ENCODE results near the gene MAB21L4.

MAB21L4 gene

DNA sequence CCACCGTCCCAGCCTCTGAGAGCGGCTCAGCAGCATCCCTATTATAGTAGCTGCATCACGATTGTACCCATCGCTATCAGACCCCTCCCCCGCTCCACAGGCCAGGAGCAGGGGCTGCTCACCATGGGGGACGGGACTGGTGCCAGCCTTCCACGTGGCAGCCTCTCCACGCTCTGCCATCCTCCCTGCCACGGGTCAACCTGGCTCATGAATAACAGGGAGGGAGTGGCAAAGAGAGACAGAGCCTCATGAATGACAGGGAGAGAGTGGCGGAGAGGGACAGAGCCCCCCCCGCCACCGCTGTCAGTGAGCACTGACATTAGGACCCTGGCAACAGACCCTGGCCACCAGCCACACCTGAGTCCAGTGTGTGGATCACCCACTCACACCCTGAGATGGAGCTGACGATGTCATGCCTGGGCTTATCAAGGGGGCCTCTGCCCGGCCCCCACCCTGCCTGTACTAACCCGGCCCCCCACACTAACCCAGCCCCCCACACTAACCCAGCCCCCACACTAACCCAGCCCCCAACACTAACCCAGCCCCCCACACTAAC is 27.1 kb upstream of the MAB21L4 start:
- FAIRE-seq = no peak

DNA sequence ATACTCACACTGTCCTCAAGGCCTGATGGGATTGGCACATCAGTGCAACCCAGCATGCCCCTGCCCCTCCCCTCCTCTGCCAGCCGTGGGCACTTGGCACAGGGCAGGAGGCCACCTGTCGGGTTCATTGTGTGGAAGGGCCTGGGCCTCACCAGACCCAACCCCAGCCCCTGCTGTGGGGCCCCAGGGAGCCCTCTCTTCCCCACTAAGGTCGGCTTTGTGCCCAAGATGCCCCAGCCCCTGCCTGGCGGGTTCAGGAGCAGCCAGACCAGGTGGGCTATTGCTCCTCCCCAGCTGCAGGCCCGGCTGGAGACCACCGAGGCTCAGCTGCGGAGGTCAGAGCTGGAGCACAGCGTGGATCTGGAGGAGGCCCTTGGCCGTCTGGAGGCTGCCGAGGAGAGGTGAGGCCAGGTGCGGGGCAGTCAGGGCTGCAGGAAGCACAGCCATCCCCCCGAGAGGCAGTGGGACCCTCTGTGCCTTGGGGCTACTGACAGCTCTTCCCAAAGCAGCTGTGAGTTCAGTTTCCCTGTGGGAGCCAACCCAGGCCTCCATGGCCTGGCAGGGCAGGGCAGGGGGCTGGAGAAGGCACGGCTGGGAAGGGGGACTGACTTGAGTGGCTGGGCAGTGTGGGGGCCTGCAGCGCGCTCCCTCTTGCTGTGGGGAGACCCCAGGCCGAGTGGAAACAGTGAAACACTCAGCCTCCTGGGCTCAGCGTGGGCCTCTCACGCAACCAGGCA is 26.5 kb upstream of the MAB21L4 start:
- FAIRE-seq = no peak

DNA sequence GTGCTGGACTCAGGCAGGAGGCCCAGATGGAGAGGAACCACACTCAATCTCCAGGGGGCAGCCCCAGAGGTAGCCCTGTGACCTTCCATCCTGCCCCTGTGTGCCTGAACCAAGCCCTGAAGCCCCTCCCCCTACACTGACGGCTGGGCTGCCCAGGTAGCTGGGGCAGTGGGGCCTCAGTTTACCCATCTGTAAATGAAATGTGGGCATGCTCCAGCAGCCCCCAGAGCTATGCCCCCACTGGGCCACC is 26.0 kb upstream of the MAB21L4 start:
- FAIRE-seq = no peak

DNA sequence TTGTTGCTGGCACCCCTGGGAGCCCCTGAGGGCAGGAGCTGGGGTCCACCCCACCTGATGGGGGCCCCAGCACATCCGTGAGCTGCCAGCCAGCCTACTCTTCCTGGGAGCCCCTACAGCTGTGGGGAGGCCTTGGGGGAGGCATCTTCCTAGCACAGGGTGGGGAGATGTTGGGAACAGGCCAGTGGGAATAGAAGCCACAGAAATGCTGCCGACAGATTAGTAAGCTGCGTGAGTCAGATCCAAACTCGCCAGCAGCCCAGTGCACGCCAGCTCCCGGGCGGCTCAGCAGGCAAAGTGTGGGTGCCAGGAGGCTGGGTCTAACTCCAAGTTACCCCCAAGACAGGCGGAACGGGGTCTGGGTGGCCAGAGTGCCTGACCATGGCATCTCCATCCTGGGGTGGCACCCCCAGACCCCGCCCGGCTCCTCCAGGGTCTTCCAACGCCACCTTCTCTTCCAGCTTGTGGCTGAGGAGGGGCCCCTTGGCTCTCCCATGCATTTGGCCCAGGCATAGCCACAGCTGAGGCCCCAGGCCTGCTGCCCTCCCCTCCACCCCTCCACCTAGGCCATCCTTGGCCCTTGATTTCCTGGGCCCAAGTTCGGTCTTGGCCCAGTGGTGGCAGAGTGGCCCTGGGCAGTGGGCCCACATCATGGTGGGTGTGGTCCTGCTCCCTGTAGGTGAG is 25.5 kb upstream of the MAB21L4 start:
- no peak for FAIRE-seq

DNA sequence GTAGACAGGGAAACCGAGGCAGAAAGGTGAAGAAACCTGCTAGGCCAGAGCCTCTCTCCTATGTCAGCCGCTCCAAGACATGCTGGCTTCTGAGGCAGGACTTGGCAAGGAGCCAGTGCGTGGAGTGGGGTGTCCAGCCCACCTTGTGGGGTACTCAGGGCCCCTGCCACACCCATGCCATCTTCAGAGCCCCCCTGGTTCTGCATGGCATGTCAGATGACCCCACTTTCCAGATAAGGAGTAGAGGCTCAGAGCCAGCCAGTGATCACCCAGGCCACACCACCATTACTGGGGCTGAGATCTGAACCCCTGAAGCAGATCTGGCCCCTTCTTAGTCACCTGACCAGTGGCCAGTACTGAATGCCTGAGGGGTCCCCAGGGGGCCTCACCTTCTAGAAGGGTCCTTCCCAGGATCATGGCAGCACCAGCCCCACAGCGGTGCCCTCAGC is 24.9 kb upstream of the MAB21L4 start:
- FAIRE-seq = no peak

DNA sequence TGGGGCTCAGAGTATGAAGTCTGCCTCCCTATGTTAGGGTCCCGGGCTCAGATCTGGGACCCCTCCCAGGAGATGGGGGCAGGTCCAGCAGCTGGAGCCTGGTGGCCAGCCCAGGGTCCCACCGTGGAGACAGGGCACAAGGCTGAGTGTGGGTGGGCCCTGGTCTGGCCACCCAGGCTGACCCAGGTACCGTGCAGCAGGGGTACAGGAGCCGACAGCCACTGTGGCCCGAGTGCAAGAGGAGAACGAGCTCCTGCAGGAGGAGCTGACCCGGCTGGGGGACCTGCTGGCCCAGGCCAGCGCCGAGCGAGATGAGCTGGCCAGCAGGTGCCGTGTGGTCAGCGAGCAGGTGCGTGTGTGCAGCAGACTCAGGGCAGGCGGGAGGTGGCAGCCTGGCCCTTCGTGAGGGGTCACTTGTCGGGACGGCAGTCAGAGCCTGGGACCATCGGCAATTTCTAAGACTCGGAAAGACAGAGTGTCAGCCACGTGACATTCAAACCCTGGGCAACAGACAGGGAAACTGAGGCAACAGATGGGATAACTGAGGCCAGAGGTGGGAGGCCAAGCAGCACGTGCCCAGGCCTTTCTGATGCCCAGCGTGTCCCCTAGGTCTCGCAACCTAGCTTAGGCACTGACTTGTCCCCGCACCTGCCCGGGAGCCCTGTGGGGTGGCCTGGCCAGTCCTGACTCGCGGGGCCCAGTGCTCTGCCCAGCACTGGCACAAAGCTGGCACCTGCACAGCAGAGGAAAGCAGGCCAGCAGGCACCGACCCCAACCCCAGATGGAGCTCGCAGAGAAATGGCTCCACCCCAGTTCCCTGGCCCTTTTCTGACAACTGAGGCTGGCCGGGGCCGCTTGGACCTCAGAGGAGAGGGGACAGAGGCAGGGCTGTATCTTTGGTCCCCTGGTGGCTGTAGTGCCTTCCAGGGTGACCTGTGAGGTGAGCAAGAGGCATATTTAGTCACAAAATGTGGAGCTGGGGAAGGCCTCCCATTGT is 24.1 kb upstream of the MAB21L4 start:
- FAIRE-seq = no peak

DNA sequence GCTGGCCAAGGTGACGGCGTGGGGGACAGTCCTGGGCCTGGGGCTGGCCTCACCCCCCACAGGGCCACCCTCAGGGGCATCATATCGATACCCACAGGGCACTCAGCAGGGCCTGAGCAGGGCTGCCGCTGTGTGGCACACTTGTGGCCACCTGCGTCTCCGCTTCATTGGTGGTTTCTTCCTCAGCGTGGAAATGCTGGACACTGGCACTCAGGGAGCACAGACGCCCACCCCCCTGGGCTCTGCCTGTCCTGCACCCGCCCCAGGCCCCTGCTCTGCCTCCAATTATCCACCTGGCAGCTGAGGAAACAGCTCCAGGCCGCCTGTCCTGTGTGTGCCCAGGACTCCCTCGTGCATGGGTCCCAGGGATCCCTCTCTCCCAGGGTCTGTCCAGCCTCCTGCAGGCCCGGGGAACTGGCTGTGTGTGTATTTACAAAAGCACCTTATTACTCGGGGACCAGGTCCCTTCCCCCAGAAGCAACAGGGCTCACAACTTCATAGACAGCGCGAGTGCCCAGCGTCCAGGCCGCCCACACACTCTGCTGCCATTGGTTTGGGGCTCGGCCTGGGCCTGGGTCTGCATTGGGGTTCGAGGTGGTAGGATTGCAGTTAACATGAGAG is 23.3 kb upstream of the MAB21L4 start:
- no peak for FAIRE-seq

DNA sequence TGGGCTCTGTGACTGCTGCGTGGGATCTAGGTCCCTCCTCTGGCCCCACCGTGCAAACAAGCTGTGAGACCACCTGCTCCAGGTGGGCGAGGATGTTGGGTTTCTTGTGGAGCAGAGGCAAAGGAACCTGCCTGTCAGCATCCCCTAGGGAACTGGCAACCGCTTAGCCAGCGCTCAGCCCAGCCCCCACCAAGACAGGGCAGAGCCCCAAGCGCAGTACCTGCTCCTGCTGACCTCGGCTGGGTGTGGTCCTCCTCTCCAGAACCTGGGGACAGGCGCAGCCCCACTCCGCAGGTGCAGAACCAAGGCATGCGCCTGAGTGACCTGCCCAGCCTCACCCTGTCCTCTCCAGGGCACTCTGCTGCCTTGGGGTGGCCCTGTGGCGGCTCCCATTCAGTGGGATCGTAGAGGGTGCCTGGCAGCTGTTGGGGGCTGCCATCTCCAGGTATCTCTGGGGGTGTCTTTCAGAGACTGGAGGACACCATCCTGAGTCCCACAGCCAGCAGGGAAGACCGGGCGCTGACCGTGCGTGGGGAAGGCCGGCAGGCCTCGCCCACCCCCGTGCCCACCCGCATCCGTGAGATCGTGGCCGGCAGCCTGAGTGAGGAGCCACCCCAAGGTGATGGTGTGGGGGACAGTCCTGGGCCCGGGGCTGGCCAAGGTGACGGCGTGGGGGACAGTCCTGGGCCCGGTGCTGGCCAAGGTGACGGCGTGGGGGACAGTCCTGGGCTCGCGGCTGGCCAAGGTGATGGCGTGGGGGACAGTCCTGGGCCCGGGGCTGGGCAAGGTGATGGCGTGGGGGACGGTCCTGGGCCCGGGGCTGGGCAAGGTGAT is 22.5 kb upstream of the MAB21L4 start:
- no peak for FAIRE-seq

DNA sequence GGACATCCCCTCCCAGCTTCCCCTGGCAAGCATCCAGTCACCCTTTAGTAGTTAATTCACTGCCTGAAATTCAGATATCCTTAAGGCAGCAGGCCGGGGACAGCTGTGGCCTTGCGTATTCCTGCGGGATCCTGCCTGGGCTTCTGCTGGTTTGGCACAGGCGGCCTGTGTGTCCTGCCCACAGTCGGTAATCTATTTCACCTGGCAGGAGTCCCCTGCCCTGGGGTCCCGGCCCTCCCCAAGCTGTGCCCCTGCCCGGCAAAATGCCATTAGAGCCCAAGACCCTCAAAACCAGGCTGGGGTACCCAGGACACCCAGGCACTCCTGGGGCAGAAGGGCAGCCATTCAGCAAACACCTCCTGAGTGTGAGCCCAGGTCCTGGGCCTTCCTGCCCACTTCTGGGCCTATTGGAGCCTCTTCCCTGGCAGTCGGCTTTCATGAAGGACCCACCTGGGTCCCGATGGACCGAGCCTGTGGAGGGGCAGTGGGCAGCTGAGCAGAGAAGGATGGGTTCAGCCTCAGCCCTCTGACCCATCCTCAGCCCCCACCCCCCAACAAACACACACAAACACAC is 21.8 kb upstream of the MAB21L4 start:
- no peak for FAIRE-seq

DNA sequence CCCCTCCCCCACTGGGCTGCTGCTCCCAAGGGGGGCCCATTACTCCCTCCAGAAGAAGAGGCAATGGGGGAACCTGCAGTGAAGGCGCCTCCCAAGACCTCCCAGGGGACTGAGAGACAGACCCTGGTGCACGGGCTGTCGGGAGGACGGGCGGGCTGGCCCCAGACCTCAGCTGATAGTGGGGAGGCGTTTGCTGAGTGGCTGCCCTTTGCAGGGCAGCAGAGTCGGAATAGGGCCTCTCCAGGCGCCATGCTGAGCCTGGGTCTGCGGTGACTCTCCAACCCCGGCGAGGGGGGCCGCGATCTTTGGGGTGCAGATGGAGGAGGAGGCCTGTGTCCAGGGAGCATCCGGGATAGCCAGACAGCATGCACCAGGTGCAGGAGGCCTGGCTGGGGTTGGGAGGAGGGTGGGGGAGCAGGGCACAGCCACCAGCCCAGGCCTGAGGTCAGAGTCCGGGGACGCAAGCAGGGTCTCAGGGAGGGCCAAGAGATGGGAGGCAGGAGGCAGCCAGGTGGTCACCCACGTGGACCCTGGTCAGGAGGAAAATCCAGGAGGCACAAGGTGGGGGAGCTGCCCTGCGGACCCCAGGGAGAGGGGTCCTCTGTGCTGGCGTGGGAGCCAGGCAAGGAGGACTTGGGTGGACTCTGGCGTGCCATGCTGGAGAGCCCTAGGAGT is 21.2 kb upstream of the MAB21L4 start:
- no peak for FAIRE-seq

DNA sequence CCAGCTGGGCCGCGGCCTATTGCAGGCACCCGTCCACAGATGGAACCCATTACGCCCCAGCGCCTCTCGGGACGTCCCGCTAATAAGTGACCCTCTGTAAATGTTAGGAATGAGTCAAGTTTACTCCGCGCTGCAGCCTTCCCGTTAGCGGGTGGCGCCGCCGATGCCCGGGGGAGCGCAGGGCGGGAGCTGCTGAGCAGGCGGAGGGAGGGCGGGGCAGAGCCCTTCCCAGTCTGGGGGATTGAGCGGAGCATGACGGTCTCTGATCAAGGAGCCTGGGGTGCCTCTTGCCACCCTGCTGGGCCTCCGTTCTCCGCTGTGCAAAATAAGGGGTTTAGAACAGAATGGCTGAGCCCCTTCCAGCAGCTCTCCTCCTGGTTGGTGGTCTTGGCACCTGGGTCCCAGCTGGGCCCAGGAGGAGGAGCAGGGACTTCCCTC is 20.6 kb upstream of the MAB21L4 start:
- no peak for FAIRE-seq

DNA sequence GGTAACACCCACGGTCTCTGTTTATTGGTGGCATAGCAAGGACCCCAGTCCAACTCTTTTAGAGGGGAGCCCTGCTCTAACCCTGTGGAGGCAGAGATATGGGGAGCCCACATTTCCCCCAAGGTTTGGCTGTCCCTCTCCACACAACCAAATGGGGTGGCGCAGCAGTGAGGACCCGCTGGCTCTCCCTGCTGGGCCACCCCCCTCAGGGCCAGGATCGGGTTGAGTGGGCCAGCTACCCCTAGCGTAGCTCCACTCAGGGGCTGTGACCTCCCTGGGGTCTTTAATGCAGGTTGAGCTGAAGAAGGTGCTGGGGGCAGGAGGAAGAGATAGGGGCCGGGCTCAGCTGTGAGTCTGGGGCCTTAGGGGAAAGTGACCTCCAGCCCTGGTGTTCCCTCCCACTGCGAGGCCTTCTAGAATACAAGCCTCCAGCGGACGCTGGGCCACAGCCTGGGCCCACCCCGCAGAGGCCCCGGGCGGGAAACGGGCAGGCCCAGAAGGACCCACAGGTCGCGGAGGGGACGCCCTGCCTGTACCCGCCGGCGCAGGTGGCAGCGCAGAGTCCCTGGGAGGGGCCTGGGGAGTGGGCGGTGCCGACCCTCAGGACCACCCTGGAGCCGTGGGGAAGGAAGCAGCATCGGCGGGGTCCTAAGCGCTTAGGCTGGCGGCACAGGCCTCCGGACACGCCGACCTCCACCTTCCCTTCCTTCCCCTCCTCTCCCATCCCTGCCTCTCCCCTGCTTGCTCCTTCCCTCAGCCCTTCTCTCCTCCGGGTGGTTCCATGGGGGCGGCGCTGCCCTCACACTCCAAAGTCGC is 19.8 kb upstream of the MAB21L4 start:
- FAIRE-seq = no peak

DNA sequence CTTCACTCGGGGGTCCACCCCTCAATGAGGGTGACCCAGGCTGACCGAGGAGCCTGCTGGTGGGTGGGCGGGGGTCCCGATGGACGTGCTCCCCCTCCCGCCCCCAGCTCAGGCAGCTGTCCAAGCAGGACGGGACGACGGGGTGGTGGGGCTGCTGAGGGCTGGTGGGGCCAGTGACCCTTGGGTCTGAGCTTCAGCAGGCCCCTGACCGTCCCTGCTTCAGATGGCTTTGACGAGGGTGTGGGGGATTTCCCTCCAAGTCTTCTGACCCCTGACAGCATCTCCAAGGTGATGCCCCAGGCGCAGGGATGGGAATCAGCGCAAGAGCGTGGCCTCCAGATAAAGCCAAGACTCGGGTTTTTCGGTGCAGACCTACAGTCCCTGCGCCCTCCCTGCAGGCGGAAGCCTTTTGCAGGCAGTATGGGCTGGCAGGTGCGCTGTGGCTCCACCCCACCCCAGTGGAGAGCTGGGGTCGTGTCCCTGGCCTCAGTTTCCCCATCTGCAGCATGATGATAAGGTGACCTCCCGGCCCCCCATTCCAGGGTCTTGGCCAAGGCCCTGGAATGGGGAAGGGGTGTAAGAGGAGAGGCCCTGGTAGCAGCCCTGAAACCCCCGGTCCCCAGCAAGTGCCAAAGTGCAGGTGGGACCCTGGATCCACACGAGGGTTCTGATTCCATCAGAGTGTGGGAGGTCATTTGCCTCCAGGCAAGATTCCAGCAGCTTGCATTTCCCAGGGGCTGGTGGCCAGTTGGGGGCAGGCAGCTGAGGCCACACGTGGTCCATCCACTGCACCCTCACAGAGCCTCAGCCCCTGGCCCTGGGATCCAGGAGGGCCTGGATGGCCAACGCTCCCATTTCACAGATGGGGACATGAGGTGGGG is 18.9 kb upstream of the MAB21L4 start:
- no peak for FAIRE-seq

DNA sequence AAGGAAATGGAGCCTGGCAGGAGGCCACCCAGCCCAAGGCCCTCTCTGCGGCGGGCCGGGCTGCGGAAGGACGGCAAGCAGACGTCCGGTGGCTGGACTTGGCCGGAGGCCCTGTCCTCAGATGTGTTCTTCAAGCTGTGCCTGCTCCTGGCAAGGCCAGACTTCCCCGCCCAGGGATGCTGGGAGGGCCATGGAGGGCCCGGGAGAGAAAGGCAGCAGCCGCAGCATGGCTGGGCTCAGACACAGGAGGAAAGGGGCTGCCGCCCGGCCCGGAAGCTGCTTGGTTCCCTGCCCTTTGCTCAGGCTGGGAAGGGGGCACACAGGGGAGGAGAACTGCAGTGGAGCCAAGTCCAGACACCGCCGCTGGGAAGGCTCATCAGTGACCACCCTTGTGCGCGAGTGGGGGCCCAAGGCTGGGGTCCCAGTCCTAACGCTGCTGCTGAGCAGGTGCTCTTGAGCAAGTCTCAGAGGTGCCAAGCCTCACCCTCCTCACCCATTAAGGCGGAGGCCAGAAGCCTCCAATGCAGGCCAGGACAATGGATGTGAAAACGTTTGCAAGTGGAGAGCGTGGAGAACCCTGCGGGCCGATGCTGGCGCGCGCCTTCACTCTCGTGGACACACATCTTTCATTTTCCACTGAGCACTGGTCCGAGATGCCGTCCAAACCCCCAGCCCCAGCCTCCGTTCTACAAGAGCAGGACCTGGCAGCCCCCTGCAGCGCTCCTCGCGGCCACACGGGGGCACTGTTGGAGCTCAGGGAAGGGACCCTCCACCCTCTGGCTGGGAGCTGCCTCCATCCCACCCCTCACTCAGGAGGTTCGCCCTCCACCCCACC is 18.1 kb upstream of the MAB21L4 start:
- FAIRE-seq = no peak

DNA sequence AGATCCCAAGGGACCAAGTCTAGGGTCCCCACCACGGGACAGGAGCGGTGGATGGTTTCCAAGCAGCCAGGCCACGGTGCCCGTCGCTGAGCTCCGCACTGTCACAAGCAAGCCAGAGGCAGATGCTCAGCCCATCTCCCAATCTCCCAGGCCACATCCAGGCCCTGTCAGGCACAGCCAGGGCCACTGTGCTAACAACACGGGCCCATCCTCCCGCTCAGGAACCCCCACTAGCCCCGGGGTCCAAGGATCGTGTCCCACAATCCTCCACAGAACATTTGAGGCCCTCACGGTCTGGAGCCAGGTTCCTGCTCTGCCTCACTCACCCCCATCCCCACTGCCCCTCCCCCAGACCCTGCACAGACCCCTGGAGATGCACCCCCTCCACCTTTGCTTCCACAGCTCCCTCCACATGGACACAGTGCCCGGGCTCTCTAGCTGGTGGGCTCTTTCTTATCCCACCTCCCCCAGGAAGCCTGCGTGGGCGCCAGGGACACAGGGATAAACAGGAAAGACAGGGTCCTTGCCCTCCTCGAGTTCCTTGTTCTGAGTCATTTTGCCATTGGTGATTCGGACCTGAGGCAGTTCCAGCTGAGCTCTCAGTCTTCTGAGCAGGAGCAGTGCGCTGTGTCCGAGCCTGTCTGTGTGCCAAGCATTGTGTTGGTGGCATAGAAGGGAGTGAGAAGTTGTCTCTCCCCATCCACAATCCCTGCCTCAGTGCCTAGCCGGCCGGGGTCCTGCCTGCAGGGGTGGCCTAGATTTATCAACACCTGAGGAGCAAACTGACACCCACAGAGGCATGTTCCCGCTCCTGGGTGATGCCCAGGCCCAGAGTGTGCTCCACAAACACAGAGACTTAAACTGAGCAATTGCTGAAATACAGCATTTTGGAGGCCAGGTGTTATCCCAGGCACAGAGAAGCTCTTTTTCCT is 17.2 kb upstream of the MAB21L4 start:
- no peak for FAIRE-seq

DNA sequence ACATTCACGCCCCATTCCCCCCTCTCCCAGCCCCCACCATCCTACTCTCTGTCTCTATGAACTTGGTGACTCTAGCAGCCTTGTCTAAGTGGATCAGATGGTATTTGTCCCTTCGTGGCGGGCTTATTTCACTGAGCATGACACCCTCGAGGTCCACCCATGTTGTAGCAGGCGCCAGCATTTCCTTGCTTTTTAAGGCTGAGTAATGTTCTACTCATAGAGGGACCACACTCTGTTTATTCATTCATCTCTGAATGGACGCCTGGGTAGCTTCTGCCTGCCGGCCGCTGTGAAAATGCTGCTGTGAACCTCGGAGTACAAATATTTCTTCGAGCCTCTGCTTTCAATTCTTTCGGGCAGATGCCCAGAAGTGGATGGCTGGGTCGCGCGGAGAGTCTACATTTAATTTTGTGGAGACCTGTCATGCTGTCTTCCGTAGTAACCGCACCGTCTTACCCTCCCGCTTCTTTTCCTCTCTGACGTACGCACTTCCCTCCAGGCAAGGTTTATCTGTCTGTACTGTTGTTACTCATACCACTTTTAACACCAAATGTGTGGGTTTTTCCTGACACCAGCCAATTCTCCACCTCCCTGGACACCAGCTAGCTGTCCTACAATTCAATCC is 15.8 kb upstream of the MAB21L4 start:
- FAIRE-seq = no peak

All from islet of Langerhans (tissue), 1 donor.